ENCODE results near the gene RSKR. TPM values are rescaled to one million over a fixed set of nuclear protein-coding genes. Genes with fewer than 3 reads are reported as not detected.
A peak's percentile ranks its signal among the peaks of the same experiment; 100 is the strongest.

Gene RSKR
- total and polyA plus RNA-seq, 9 of the 15 experiments (the other 6 are each of a cell fraction or from before 2014, with no cell fraction given) = 1.4 to 42.3 (median 16.2) TPM

DNA sequence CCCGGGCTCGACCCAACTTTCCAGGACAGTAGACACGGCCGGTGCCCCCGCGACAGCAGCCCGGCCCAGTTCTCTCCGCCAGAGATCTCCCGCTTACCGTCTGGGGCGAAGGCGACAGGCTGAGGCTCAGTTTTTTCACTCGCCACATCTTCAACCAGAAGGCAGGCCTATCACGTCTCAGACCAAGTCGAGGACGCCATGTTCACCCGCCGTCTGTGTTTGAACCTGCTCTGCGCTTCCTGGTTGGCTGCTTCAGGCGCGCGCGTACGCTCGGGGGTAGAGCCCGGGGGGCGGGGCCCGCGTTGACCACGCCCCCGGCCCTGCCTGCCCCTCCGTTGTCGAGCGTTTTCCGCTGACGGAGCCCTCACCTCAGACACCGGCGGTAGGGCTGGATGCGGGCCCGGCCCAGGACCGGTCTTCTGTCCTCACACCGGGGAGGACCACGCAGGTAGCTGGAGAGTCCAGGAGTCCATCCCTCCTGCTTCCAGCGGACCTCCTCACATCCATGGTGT, 15.1 kb downstream of the RSKR start, which contains the start of gene SPAG5 (continued):
- TF ChIP-seq, protein P1, sequence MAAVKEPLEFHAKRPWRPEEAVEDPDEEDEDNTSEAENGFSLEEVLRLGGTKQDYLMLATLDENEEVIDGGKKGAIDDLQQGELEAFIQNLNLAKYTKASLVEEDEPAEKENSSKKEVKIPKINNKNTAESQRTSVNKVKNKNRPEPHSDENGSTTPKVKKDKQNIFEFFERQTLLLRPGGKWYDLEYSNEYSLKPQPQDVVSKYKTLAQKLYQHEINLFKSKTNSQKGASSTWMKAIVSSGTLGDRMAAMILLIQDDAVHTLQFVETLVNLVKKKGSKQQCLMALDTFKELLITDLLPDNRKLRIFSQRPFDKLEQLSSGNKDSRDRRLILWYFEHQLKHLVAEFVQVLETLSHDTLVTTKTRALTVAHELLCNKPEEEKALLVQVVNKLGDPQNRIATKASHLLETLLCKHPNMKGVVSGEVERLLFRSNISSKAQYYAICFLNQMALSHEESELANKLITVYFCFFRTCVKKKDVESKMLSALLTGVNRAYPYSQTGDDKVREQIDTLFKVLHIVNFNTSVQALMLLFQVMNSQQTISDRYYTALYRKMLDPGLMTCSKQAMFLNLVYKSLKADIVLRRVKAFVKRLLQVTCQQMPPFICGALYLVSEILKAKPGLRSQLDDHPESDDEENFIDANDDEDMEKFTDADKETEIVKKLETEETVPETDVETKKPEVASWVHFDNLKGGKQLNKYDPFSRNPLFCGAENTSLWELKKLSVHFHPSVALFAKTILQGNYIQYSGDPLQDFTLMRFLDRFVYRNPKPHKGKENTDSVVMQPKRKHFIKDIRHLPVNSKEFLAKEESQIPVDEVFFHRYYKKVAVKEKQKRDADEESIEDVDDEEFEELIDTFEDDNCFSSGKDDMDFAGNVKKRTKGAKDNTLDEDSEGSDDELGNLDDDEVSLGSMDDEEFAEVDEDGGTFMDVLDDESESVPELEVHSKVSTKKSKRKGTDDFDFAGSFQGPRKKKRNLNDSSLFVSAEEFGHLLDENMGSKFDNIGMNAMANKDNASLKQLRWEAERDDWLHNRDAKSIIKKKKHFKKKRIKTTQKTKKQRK (IDR thresholded peaks at IDR 0.05; ENCODE audit: borderline replicate concordance, low read depth, low read length) = no peak
- TF ChIP-seq IRF2 (CRISPR knock-in tag; IDR thresholded peaks at IDR 0.05) (no peak), ESRRB (CRISPR knock-in tag; IDR thresholded peaks at IDR 0.05; ENCODE audit: borderline replicate concordance) (no peak), SMAD1 (IDR thresholded peaks at IDR 0.05; ENCODE audit: low read depth, low read length, partially characterized antibody) (peak; percentile 59), MCM2 (IDR thresholded peaks at IDR 0.05; ENCODE audit: low read depth) (no peak), ZKSCAN3 (CRISPR knock-in tag; IDR thresholded peaks at IDR 0.05) (no peak), ZZZ3 (IDR thresholded peaks at IDR 0.05) (no peak), POLR3A (IDR thresholded peaks at IDR 0.05; ENCODE audit: borderline replicate concordance, extremely low read depth, insufficient read depth, insufficient read length) (no peak), LEF1 (IDR thresholded peaks at IDR 0.05) (0 out of 2 replicates have a peak, but pooled peaks have one; percentile 12), ZNF197 (CRISPR knock-in tag; IDR thresholded peaks at IDR 0.05; ENCODE audit: low read depth) (no peak)
- TF ChIP-seq, protein P2, sequence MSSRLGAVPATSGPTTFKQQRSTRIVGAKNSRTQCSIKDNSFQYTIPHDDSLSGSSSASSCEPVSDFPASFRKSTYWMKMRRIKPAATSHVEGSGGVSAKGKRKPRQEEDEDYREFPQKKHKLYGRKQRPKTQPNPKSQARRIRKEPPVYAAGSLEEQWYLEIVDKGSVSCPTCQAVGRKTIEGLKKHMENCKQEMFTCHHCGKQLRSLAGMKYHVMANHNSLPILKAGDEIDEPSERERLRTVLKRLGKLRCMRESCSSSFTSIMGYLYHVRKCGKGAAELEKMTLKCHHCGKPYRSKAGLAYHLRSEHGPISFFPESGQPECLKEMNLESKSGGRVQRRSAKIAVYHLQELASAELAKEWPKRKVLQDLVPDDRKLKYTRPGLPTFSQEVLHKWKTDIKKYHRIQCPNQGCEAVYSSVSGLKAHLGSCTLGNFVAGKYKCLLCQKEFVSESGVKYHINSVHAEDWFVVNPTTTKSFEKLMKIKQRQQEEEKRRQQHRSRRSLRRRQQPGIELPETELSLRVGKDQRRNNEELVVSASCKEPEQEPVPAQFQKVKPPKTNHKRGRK (tag; IDR thresholded peaks at IDR 0.05) = no peak
- TF ChIP-seq, protein P3, sequence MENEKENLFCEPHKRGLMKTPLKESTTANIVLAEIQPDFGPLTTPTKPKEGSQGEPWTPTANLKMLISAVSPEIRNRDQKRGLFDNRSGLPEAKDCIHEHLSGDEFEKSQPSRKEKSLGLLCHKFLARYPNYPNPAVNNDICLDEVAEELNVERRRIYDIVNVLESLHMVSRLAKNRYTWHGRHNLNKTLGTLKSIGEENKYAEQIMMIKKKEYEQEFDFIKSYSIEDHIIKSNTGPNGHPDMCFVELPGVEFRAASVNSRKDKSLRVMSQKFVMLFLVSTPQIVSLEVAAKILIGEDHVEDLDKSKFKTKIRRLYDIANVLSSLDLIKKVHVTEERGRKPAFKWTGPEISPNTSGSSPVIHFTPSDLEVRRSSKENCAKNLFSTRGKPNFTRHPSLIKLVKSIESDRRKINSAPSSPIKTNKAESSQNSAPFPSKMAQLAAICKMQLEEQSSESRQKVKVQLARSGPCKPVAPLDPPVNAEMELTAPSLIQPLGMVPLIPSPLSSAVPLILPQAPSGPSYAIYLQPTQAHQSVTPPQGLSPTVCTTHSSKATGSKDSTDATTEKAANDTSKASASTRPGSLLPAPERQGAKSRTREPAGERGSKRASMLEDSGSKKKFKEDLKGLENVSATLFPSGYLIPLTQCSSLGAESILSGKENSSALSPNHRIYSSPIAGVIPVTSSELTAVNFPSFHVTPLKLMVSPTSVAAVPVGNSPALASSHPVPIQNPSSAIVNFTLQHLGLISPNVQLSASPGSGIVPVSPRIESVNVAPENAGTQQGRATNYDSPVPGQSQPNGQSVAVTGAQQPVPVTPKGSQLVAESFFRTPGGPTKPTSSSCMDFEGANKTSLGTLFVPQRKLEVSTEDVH (IDR thresholded peaks at IDR 0.05; ENCODE audit: low read depth, partially characterized antibody) = peak; percentile 13
- TF ChIP-seq, protein P4, sequence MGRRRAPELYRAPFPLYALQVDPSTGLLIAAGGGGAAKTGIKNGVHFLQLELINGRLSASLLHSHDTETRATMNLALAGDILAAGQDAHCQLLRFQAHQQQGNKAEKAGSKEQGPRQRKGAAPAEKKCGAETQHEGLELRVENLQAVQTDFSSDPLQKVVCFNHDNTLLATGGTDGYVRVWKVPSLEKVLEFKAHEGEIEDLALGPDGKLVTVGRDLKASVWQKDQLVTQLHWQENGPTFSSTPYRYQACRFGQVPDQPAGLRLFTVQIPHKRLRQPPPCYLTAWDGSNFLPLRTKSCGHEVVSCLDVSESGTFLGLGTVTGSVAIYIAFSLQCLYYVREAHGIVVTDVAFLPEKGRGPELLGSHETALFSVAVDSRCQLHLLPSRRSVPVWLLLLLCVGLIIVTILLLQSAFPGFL (CRISPR knock-in tag; IDR thresholded peaks at IDR 0.05) = no peak
- TF ChIP-seq, protein P5, sequence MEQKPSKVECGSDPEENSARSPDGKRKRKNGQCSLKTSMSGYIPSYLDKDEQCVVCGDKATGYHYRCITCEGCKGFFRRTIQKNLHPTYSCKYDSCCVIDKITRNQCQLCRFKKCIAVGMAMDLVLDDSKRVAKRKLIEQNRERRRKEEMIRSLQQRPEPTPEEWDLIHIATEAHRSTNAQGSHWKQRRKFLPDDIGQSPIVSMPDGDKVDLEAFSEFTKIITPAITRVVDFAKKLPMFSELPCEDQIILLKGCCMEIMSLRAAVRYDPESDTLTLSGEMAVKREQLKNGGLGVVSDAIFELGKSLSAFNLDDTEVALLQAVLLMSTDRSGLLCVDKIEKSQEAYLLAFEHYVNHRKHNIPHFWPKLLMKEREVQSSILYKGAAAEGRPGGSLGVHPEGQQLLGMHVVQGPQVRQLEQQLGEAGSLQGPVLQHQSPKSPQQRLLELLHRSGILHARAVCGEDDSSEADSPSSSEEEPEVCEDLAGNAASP (IDR thresholded peaks at IDR 0.05) = no peak
- TF ChIP-seq, protein P6, sequence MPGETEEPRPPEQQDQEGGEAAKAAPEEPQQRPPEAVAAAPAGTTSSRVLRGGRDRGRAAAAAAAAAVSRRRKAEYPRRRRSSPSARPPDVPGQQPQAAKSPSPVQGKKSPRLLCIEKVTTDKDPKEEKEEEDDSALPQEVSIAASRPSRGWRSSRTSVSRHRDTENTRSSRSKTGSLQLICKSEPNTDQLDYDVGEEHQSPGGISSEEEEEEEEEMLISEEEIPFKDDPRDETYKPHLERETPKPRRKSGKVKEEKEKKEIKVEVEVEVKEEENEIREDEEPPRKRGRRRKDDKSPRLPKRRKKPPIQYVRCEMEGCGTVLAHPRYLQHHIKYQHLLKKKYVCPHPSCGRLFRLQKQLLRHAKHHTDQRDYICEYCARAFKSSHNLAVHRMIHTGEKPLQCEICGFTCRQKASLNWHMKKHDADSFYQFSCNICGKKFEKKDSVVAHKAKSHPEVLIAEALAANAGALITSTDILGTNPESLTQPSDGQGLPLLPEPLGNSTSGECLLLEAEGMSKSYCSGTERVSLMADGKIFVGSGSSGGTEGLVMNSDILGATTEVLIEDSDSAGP (CRISPR knock-in tag; IDR thresholded peaks at IDR 0.05) = no peak

All from K562 (cell line).